Right lobe of liver (tissue), 6 donors: ENCODE results near the gene KRTAP12-2. TPM values are rescaled to one million over a fixed set of nuclear protein-coding genes. Genes with fewer than 3 reads are reported as not detected.
"Not testable (repeated sequence)": the region's sequence is repeated elsewhere in the genome, so short reads cannot be mapped to it uniquely, and the experiment has no call there.

Experiments
- ATAC-seq, 4 donors: fragments of 200-7000 bp; cut with Tn5 transposase; one replicate each; pipeline ENCODE4 v1.9.1; 2020; ENCODE audit warnings: mild to moderate bottlenecking in 4 of 4, moderate library complexity in 4 of 4
- DNase-seq, 3 donors: peaks; one replicate each; pipeline ENCODE4 v3.0.0-alpha.2; 2020
- H3K27ac ChIP-seq, 3 donors: fragments of 200-600 bp; one replicate each; pipeline ENCODE4 v1.8.0; 2022
- H3K27me3 ChIP-seq, 2 donors: fragments of 200-600 bp; one replicate each; pipeline ENCODE4 v1.8.0; 2022
- H3K36me3 ChIP-seq, 4 donors: fragments of 200-600 bp; sonication (generic) in 1 of 4; one replicate each; pipeline versions ENCODE4 v1.5.1 to v1.8.0; 2017 to 2022; ENCODE audit warnings: control low read depth in 1 of 4
- H3K4me1 ChIP-seq, 4 donors: fragments of 200-600 bp; sonication (generic) in 1 of 4; one replicate each; pipeline versions ENCODE4 v1.5.1 to v1.8.0; 2017 to 2022; ENCODE audit warnings: control low read depth in 1 of 4
- H3K4me3 ChIP-seq, 3 donors: fragments of 200-600 bp; one replicate each; pipeline ENCODE4 v1.8.0; 2022
- H3K9me3 ChIP-seq, 4 donors: fragments of 200-600 bp; sonication (generic) in 1 of 4; one replicate each; pipeline versions ENCODE4 v1.5.1 to v1.8.0; 2017 to 2022; ENCODE audit warnings: control low read depth in 1 of 4
- CTCF ChIP-seq, 4 donors: fragments of 200-600 bp in 3 of 4; fragments of 450-650 bp in 1 of 4; IDR thresholded peaks; one replicate each; pipeline versions ENCODE4 v1.5.1 to v1.8.0; 2016 to 2022; ENCODE audit warnings: antibody characterized with exemption in 4 of 4, mild to moderate bottlenecking in 2 of 4
- POLR2A ChIP-seq: fragments of 450-650 bp; IDR thresholded peaks from one replicate; pipeline ENCODE4 v1.6.1; 2017; ENCODE audit warnings: antibody characterized with exemption, mild to moderate bottlenecking
- whole genome bisulfite sequencing: methylation state at CpG from one replicate; pipeline ENCODE4 v1.1.6; 2018; ENCODE audit warnings: low coverage, low lambda C conversion rate; ENCODE audit not compliant: insufficient coverage; ENCODE audit errors: missing lambda C conversion rate; 5-methylcytosine and 5-hydroxymethylcytosine counted together
- intact Hi-C, 2 donors: fragments of 100-400 bp; cut with DNase I; formaldehyde crosslinking; loops; one replicate each; pipeline versions ENCODE4 v1.11.2 to v1.14.1; 2022
- total RNA-seq, 6 experiments: library from RNA; depleted of rRNA in 2 of 6; stranded (reverse); fragments of >200 nt in 2 of 6; fragmentation: NEBNext Ultra II Directional in 3 of 6; extraction: Animal tissue kit (Norgen Biotek cat#: 25700) in 3 of 6; gene quantifications; one replicate each; pipeline versions ENCODE4 v1.1.0 to v1.2.4, GENCODE V29; 2016 to 2023
- donor health status: DM: no; HTN: yes; CAD: no.
- donor health status: DM: no; HTN: no; CAD: no.
- donor health status: DM: no; HTN: no; CAD: no.
- donor health status: DM: no; HTN: yes; CAD: no.
- donor health status: DM: no; HTN: yes; CAD: no.

The KRTAP12-2 gene
- total RNA-seq, 6 experiments from 2014 or later = not detected

- DNase-seq = no peak
- Histone ChIP-seq H3K27ac (no peak overlapping the region), H3K4me3 (no peak overlapping the region), H3K9me3 (peaks cover 0 to 5% (median 2%) of the 10 kb centered on the region in 4 donors), H3K36me3 (no peaks in the 10 kb centered on the region), H3K27me3 (no peaks in the 10 kb centered on the region), H3K4me1 (no peaks in the 10 kb centered on the region)
- intact Hi-C loops = no loop called here
- WGBS = 54% methylated on average over 6 of the region's 8 CpGs
- no peak for TF ChIP-seq CTCF (IDR thresholded peaks at IDR 0.05)
- no peak for TF ChIP-seq POLR2A
- no peak for ATAC-seq
Observed at GRCh38 chr21:44647222-44647552, 19.5 kb downstream of the KRTAP12-2 start.

- H3K27me3 ChIP-seq, H3K36me3 ChIP-seq, ATAC-seq, DNase-seq, H3K4me1 ChIP-seq, H3K27ac ChIP-seq, H3K9me3 ChIP-seq, H3K4me3 ChIP-seq, intact Hi-C loops: not testable (repeated sequence)
- 61% methylated on average over 5 of the region's 21 CpGs for WGBS
Observed at GRCh38 chr21:44646366-44647221, 20.1 kb downstream of the KRTAP12-2 start, which contains the start of gene KRTAP10-11. KRTAP10-11 (plus strand) TSS chr21:44646414; CDS start chr21:44646459, 45 bp downstream.

- peaks cover 0 to 5% (median 2%) of the 10 kb centered on the region in 4 donors for H3K9me3 ChIP-seq
- ATAC-seq (no peak), DNase-seq (no peak)
- H3K4me1 ChIP-seq = no peaks in the 10 kb centered on the region
- no peaks in the 10 kb centered on the region for H3K27me3 ChIP-seq
- no peak overlapping the region for H3K4me3 ChIP-seq
- WGBS = 88% methylated on average over 2 of the region's 2 CpGs
- no peak overlapping the region for H3K27ac ChIP-seq
- no peaks in the 10 kb centered on the region for H3K36me3 ChIP-seq
- no peak for TF ChIP-seq CTCF (IDR thresholded peaks at IDR 0.05)
- TF ChIP-seq POLR2A = no peak
- intact Hi-C loops = no loop called here
Observed at GRCh38 chr21:44644878-44645277, 21.8 kb downstream of the KRTAP12-2 start.

GRCh38 chr21:44643741-44644310 lies 22.9 kb downstream of the KRTAP12-2 start:
- H3K36me3 ChIP-seq = no peaks in the 10 kb centered on the region
- WGBS = 69% methylated on average over 14 of the region's 14 CpGs
- intact Hi-C loops = no loop called here
- no peak overlapping the region for H3K27ac ChIP-seq
- no peak for TF ChIP-seq CTCF (IDR thresholded peaks at IDR 0.05)
- TF ChIP-seq POLR2A = no peak
- DNase-seq = no peak
- no peak for ATAC-seq
- H3K4me3 ChIP-seq = no peak overlapping the region
- H3K9me3 ChIP-seq = peaks cover 0 to 5% (median 2%) of the 10 kb centered on the region in 4 donors
- no peaks in the 10 kb centered on the region for H3K4me1 ChIP-seq
- no peaks in the 10 kb centered on the region for H3K27me3 ChIP-seq

GRCh38 chr21:44640761-44641160 lies 26.0 kb downstream of the KRTAP12-2 start:
- Histone ChIP-seq H3K27ac (no peak overlapping the region), H3K9me3 (peaks cover 0 to 5% (median 2%) of the 10 kb centered on the region in 4 donors), H3K4me1 (no peaks in the 10 kb centered on the region), H3K36me3 (no peaks in the 10 kb centered on the region), H3K4me3 (no peak overlapping the region), H3K27me3 (no peaks in the 10 kb centered on the region)
- ATAC-seq (no peak), DNase-seq (no peak)
- intact Hi-C loops = no loop called here
- TF ChIP-seq POLR2A = no peak
- TF ChIP-seq CTCF (IDR thresholded peaks at IDR 0.05) = no peak
- 57% methylated on average over 2 of the region's 5 CpGs for WGBS
